NCI-H2081 (cell line): ENCODE measurements around the gene TSHZ3.

Experiments
- DNase-seq, 2 experiments: peaks; one replicate each; lab custom pipeline; 2025; lab: John Stamatoyannopoulos, UW

Gene TSHZ3, protein sequence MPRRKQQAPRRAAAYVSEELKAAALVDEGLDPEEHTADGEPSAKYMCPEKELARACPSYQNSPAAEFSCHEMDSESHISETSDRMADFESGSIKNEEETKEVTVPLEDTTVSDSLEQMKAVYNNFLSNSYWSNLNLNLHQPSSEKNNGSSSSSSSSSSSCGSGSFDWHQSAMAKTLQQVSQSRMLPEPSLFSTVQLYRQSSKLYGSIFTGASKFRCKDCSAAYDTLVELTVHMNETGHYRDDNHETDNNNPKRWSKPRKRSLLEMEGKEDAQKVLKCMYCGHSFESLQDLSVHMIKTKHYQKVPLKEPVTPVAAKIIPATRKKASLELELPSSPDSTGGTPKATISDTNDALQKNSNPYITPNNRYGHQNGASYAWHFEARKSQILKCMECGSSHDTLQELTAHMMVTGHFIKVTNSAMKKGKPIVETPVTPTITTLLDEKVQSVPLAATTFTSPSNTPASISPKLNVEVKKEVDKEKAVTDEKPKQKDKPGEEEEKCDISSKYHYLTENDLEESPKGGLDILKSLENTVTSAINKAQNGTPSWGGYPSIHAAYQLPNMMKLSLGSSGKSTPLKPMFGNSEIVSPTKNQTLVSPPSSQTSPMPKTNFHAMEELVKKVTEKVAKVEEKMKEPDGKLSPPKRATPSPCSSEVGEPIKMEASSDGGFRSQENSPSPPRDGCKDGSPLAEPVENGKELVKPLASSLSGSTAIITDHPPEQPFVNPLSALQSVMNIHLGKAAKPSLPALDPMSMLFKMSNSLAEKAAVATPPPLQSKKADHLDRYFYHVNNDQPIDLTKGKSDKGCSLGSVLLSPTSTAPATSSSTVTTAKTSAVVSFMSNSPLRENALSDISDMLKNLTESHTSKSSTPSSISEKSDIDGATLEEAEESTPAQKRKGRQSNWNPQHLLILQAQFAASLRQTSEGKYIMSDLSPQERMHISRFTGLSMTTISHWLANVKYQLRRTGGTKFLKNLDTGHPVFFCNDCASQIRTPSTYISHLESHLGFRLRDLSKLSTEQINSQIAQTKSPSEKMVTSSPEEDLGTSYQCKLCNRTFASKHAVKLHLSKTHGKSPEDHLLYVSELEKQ

DNA sequence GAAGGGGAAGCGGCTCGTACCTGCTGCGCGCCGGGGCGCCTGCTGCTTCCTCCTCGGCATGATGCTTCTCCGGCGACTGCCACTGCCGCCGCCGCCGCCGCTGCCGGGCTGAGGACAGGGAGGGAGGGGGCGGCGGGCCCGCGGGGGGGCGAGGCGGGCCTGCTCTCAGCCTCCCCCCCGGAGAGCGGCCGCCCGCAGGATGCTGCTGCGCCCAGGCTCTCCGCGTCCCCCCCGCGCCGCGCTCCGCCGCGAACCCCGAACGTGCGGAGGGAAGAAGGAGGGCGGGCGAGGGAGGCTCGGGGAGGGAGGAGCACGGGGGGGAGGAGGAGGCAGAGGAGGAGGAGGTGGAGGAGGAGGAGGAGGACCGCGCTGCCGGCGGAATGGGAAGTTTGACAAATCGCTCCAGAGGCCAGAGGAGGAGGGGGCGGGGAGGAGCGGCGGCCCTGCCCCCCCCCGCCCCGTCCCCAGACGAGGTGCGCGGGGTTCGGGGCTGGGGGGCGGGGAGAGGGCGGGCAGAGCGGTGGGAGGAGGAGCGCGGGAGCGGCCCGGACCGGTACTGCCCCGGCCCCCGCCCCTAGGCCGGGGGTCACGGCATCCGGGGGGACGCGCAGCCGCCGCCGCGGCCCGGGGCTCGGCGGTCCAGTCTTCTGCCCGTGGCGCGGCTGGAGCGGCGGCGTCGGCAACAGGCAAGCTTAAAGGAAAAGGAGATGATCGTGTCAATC, at the start of gene TSHZ3:
TSS of gene TSHZ3 (minus strand) at position 277 of the 722 bp plus-strand sequence. CDS start at position 60, 217 bp downstream.
- no peak for DNase-seq

DNA sequence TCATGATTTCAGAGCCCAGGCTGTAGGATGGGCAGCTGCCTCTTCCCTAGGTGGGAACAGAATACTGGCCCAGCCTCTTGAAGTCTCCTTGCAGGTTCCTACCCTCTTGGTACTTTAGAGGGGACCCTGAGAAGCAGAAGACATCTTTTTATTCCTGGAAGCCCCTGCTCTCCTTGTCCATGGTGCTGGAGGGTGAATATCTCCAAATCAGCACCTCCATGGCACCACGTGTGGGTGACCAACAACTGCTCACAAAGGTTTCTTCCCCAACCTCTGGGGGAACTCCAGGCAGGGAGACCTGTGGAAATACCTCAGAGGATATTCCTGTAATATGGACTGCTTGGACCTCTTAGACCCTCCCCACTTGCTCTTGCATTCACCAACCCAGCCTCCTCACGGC, 48.1 kb upstream of the TSHZ3 start:
- DNase-seq = no peak

DNA sequence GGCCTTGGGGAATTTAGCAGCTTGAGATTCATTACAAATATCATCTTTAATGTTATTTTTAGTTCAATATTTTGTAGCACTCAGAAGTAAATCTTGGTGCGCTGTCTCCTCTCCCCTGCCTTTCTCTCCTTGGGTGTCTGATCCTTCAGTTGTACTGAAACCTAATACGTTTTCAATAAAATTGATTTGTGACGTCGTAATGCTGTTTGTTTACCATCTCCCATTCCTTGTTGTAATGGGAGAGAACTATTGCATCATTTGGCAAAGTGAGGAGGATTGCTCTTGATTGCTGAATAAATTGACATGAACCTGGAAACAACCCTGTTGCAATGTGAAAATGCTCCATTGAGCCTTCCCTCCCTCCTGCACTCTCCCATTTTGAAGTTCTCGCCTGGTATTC, 43.2 kb upstream of the TSHZ3 start:
- DNase-seq = no peak

DNA sequence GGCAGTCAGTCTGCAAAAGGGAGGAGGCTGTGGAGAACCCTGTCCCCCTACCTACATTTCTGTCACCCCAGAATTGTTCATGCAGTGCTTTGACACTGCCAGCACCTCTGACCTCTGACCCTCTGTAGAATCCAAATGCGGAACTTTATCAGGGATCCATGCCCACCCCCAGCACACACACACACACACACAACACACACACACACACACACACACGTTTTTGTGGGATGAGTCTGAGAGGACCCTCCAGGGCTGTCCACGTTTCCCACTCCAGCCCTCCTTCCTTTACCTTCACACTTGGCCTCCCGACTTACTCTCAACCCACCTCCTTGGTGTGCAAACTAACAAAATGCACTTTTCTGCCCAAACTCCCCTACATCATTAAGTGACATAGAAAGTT, 42.3 kb upstream of the TSHZ3 start:
- no peak for DNase-seq

DNA sequence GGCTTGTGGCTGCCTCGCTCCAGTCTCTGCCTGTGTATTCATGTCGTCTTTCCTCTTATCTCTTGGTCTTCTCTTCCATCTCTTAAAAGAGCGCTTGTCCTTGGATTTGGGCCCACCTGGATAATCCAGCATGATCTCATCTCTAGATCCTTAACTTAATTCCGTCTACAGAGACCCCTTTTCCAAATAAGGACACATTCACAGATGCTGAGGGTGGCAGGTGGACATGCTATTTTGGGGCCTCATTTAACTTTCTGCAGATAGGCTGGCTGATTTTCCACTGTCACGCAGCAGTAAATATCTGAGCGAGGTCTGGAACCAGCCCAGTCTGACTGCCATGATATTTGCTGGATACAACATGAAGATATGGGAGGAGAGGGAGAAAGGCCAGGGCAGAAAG, 41.5 kb upstream of the TSHZ3 start:
- no peak for DNase-seq

DNA sequence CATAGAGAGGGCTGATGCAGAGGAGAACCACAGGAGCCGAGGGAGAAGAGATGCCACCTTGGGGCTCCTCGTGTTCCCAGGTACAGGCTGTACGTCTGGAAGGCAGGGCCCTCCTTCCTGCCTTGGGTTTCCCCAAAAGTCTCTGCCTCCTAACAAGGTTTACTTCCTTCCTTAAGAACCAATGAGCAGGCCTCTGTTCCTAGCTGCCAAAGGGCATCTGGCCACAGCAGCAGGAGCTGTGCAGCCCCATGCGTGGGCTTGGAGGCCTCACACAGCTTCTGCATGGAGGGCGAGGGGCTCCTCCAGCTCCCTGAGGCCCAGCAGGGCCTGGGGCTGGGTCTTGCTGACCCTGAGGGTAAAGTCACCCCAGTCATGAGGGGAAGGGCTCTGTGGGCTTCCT, 40.6 kb upstream of the TSHZ3 start:
- no peak for DNase-seq

DNA sequence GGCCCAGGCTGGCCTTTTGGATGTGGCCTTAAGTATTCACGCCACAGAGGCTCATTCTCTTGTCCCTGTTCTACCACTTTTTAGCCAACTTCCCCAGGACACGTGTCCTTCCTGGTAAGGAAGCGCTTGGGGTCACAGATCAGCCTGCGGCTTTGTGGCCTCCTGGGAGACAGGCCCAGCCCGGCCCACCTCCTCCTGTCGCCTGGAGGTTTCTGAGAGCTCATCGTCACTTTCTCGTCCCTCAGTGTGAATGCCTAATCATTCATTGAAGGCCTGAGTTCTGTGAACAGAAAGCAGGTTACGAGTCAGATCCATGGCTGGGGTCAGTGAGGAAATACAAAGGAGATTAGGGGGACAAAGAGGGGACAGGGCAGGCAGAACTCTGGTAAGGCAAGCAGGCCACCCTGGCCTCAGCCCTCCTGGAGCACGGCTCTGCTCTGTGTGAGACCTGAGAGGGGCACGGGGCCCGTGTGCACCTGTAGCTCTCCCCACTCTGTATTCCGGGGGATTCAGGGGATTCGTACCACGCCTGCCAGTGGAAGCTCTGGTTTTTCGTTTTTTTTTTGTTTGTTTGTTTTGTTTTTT, 38.6 kb upstream of the TSHZ3 start:
- no peak for DNase-seq

DNA sequence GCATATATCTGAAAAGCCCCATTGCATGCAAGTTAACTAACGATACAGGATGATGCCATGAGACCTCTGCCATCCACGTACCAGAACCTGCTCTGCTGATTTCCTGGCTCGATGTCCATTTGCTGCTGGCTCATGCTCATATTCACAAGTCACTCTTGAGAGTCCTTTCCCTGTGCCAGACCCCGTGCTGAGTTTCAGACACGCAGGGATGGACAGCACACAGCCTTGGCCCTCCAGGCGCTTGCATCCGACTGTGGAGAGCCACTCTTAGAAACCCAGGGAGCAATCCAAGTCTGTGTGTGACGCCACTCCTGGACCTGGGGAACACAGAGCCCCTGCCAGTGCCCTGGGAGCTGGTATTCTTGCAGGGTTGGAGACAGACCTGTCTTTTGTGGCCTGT, 37.6 kb upstream of the TSHZ3 start:
- no peak for DNase-seq

DNA sequence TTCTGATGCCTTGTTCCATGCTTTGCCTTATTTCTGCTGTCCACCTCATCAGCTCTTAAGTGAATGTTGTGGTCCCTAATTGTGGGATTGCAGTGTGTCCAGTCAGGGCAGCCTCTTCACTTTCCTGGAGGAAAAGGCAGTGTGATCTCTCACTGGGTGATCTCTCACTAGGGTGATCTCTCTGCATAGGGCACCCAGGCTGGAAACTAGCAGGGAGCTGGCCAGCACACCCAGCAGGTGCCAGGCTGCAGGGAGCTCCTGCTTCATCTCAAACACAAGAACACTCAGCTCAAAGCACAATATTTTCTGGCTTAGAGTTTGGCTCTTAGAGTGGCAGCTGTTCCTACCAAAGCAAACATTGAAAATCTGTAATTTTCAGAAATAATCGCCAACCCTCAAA, 36.5 kb upstream of the TSHZ3 start:
- no peak for DNase-seq

DNA sequence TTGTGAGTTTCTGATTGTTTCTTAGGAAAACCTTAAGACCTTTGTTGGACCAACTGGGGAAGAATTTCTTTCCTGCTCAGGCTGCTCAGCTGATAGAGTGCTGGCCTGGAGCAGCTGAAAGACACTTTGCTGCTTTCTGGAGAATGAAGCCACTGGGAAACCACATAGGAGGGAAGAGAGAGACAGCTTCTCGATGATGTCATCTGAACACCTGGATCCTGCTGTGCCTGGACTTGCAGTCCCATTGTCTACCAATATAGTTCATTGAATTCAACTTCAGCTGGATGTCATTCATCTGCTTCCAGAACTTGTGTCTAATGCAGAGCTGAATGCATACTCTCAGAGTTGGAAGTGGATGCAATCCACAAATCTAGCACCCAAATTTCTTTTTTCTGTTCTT, 34.3 kb upstream of the TSHZ3 start:
- DNase-seq = no peak

DNA sequence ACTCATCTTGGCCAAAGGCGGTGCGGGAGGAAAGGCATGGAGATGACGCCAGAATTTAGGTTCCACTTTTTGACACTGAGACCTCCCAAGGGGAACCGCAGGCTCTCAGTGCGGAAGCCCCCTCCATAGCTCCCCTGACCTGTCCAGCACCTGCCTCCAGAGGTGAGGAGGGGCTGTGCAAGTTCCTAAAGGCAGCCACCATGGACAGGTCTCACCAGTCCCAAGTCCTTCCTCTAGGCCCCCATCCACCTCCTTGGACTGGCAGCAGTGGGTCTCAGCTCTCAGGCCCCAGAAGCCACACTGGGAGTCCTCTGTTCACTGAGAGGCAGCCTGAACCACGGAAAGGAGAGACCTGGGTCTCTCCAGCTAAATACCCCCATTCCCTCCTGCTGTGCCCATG, 31.6 kb upstream of the TSHZ3 start:
- no peak for DNase-seq

DNA sequence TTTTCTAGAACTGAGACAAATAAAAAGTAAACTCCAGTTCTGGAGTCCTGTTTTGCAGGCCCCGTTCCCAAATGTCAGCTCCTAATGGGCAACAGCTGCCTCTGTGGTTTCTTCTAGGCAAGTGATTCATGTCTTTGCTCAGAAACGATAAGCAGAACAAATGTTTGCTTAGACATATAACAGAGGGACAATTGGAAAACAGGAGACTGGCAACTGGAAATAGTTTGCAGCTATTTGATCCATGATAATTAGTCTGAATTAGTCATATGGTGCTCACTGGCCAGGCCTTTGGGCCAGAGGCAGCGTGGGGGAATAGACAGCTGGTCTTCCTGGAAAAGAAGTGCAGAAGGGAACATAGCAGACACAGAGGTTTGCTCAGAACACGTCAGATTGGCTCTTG, 29.2 kb upstream of the TSHZ3 start:
- no peak for DNase-seq

DNA sequence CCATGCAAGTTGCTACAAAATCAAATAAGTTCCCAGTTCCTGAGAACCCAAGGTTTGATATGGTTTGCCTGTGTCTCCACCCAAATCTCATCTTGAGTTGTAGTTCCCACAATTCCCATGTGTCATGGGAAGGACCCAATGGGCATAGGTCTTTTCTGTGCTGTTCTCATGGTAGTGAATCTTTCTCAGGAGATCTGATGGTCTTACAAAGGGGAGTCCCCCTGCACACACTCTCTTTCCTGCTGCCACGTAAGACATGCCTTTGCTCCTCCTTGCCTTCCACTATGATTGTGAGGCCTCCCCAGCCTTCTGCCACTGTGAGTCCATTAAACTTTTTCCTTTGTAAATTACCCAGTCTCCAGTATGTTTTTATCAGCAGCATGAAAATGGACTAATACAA, 28.5 kb upstream of the TSHZ3 start:
- no peak for DNase-seq

DNA sequence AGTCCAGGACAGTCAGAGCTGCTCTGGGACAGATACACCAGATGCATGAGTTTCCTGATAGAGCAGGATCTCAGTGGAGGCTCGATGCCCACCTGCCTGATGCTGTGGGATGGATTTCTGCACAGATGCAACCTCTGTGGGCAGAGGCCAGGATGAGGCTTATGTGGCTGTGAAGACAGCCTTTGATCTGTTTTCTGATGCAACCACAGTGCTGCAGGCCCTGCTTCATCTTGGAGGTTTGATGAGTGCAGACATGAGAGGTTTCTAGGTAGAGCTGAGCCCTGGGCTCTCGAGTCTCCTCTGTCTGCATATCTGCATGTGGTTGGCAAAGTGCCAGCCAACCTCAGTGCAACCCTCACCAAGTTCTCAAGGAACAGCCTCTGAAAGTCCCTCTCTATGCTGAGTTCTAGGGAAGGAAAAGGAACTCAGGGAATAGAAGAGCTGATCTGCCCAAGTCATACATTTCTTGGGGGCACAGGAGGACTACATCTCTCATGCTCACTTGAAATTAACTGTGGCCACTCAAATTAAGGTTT, 23.1 kb upstream of the TSHZ3 start:
- no peak for DNase-seq

DNA sequence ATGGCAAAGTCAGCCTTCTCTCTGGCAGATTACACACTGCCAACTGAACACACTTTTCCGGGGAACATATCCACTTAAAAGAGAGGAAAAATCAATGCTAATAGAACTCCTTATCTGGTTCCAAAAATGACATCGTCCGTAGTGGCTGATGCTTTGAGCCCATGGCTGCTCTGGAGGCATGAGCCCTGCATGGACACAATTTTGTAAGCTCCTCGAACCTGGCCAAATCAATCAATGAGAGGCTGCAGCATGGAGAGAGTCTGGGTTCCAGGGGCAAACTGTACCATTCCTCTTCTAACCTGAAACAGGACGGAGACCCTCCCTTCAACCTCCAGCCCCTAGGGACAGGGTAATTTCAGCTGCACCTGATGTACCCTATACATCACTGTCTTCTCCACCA, 21.0 kb upstream of the TSHZ3 start:
- DNase-seq = no peak

DNA sequence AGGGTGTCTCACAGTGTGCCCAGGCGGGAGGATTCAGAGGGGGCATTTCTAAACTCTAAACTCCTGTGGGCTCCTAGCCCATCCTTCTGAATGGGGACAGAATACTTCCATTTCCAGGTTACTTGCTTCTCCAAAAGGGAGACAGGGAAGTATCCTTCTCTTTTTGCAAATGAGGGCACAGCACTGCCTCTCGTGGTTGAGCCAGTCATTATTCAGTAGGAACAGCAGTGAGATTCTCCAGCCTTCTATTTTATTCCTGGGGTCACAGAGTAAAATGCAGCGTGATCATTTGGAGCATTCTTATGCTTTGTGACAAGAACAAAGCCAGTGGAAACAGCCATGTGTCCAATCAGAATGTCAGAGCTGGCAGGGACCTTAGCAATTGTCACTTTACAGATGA, 15.7 kb upstream of the TSHZ3 start:
- no peak for DNase-seq

DNA sequence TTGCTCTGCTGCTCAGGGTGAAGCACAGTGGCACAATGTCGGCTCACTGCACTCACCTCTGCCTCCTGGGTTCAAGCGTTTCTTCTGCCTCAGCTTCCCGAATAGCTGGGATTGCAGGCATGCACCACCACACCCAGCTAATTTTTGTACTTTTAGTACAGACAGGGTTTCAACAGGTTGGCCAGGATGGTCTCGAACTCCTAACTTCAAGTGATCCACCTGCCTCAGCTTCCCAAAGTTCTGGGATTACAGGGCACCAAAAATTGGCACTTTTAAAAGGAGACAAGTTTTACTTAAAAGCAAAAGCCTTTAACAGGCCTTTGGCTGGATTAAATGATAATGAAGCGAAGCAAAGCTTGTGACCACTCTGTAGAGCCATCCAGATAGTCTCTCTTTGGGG, 12.5 kb upstream of the TSHZ3 start:
- DNase-seq = no peak

DNA sequence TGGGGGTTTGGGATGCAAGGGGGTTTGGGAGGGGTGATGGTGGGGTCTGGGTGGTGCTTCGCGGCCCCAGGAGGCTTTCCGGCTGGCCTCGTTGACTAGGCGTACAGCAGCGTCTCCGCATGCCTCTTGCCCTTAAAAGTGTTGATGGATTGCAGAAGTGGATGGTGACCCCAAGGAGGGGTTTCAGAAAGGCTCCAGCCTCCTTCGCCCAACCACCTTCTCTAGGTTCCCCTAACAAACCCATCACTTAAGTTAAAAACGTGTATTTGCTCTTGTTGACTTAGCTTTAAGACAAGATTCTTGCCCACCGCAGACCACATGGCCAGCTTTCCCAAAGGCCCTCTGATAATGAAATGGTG, 8.1 kb upstream of the TSHZ3 start:
- DNase-seq = no peak

DNA sequence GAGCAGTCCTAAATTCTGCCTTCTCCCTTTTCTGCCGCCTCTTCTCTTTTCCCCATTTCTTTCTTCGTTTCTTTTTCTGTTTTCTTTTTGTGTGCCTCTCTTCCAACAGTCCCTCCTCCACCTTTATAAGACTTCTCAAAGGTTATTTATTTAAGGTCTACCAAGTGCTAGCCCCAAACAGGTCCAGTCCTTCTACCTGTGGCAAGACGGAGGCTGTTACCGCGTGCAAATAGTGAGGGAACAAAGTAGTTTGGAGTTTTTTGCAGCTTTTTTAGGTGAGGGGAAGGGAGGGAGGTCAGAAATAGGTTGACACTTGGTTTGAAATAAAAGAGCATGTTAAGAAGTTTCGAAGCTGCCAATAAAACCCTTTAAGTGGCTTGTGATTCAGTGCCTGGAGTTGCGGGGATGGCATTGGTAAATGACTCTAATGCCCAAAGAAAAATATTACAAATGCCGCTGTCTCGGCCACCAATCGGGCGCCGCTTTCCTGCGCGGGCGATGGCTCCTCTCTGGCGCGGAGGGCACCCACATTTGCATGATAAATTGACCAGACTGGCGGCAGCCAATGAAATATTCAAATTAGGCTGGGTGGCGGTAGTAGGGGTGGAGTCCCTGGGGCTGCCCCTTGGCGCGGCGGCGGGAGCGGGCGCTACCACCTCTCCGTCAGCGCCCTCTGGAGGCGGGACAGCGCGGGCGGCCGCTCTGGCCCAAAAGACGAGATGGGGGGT, 7.5 kb upstream of the TSHZ3 start:
- DNase-seq = no peak

DNA sequence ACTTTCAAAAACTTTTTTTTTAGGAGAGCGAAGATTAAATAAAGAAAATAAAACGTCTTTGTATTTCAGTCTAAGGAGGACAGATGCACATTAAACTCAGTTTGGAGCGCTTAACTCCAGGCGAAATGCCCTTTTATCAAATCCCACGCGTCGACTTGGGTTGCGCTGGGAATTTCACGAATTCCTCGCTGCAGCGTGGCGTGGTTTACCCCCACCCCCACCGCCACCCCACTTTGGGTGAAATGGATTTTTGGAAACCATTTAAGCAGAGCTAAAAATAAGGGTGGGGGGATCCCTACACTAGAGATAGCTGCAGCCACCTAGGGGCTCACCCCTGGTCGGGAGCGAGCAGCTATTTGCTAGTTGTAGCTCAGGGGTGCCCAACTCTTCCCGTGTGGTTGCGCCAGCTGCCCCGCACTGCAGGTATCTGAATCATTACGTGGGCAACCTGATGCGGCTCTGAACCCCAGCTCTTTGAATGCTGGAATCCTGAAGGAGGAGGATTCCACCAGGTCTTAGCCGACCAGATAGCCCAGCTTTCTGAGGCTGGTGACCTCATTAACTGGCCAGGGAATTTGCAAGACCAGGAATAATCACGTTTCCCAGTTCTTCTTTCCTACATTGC, 6.5 kb upstream of the TSHZ3 start:
- DNase-seq = no peak
